ENCODE data around the gene GET3.
A peak's percentile ranks its signal among the peaks of the same experiment; 100 is the strongest.
"Not testable (repeated sequence)": the region's sequence is repeated elsewhere in the genome, so short reads cannot be mapped to it uniquely, and the experiment has no call there.

GET3 gene

DNA sequence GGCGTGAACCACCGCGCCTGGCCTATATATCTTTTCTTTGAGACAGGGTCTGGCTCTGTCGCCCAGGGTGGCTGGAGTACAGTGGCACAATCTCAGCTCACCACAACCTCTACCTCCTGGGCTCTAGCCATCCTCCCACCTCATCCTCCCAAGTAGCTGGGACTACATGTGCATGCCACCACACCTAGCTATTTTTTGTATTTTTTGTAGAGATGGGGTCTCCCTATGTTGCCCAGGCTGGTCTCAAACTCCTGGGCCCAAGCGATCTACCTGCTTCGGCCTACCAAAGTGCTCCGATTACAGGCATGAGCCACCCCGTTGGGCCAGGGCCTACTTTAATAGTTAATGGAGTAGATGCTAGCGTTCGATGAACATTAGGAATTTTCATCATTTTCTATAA, 17.0 kb upstream of the GET3 start:
- DNase-seq = no peak

- DNase-seq = no peak
These were observed 16.2 kb upstream of the GET3 start for GRCh38 chr19:12720851-12721655.

DNA sequence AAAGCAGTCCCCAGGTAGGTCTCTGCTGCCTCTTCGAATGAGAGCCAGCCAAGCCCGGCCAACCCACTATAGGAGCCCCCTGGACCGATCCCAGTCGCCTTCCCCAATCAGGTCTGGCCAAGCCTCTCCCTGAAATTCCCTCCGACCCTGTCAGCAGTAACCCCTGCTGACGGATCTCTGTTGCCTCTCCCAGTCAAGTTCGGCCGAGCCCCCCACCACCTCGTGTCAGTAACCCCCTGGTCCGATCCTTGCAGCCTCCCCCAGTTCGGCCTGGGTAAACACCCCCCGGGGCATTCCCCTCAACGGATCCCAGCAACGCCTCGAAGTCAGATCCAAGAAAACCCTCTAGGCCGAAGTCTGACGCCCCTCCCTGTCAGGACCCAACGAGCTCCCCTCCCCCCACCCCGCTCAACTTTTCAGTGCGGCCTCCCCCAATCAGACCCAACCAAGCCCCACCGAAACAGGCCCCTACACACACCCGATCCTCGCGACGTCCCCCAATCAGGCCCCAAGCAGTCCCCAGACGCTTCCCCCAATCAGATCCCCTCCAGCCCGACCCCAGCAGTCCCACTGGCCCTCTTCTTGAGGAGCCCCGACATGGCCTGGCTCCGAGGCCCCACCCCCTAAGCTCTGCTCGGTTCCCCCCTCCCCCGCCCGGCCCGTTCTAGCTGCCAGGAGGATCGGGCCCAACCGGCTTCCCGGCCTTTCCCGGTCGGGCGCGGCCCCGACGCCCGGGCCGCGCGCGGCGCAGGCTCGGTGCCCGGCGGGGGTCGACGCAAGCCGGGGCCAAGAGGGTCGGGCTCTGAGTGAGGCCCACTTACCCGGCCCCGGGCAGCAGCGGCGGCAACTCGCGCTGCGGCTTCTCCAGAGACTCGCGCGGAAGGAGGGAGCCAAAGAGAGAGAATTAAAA, 15.4 kb upstream of the GET3 start:
- peak; percentile 36 for DNase-seq

- peak; percentile 99 for DNase-seq
These were observed 14.5 kb upstream of the GET3 start for GRCh38 chr19:12722566-12723380.

- DNase-seq = no peak
These were observed 14.0 kb upstream of the GET3 start for GRCh38 chr19:12723381-12723640.

GRCh38 chr19:12723641-12724426, 13.5 kb upstream of the GET3 start, which contains the start of gene TNPO2:
Gene TNPO2, minus strand, starts transcription at chr19:12723932. Its CDS starts 2,955 bp downstream, at chr19:12720977.
- DNase-seq = no peak

DNA sequence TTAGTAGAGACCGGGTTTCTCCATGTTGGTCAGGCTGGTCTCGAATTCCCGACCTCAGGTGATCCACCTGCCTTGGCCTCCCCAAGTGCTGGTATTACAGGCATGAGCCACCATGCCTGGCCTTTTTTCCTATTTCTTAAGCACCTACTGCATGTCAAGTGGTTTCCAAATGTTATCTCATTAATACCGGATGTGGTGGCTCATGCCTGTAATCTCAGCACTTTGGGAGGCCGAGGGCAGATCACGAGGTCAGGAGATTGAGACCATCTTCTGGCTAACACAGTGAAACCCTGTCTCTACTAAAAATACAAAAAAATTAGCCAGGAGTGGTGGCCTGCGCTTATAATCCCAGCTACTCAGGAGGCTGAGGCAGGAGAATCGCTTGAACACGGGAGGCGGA, 11.7 kb upstream of the GET3 start:
- DNase-seq = not testable (repeated sequence)

DNA sequence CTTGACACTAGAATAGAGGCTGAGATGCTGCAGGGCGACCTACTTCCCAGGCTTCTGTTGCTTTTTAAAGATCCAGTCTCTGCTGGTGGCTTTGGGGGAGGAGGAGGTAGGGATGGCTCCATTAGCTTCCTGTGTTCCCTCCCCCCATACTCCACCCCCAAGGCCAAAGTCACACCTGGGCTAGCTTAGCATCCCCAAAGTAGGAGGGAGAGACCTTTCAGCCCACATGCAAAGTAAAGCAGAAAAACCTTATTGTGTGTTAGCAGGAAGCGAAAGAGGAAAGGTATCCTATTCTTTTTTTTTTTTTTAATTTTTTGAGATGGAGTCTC, 10.3 kb upstream of the GET3 start:
- DNase-seq = no peak

GRCh38 chr19:12727745-12728433, 9.4 kb upstream of the GET3 start:
- no peak for DNase-seq

DNA sequence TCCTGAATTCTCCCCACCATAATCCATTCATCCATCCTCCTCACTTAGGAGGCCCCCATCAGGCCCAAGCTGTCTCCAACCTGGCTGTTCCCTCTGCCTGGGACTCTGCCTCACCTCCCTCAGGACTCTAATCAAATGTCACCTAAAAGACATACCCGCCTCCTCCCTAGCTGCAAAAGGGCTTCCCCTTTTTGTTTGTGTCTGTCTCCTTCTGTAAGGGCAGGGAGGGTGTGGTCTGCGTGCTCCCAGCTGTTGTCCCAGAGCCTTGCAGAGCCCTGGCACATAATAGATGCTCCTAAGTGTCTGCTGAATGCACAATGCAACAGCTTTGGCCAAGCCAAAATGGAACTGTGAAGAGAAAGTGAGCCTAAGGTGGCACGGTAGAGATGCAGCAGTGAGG, 7.2 kb upstream of the GET3 start:
- DNase-seq = no peak

DNA sequence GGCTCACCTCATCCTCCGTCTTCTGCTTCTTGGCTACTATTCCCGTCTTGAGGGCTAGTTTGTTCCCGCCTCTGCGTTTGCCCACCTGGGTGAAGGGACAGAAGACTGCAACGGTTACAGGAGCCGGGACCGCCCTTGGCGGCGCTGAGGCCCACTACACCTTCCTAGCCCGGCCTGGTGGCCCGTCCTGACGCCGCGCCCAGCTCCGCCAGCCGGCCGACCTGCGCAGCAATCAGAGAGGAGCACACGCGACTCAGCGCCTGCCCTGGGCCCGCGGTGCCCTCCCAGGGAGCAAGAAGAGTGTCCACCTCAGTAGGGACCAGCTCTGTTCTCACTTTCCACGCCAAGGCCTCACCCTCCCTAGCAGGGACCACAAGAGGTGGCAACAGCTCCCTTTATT, 6.0 kb upstream of the GET3 start:
- DNase-seq = no peak

DNA sequence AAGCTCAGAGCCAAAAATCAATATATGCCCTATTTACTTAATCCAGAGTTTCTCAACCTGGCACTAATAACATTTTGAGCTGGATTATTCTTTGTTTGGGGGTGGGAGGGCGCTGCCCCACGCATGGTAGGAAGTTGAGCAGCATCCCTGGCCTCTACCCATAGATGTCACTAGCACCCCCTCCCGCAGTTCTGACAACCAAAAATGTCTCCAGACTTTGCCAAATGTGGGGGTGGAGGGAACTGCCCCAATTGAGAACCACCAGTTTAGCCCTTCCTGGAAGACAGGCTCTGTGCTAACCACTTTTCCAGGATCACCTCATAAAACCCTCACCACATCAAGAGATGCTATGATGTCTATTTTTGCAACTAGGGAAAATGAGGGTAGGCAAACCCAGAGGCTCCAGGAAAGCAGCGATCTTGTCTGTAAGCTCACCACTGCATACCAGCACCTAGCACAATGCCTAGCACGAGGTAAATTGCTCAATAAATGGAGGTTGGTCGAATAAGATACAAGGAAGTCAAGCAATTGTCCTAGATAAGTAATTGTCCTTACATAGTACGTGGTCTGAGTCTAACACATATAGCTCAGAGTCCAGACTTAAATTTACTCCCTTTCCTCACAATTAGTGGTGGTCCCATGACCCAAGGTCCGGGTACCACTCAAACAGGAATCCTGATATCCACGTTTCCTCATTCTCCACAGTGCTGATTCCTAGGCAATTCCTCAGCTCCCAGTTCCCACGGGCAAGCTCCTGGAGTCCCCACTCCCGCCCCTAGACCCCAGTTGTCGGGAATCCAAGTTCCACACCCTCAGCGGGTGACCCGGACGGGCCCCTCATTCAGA, 3.7 kb upstream of the GET3 start:
- no peak for DNase-seq

GRCh38 chr19:12737835-12738351, 596 bp downstream of the GET3 start:
- DNase-seq = no peak

DNA sequence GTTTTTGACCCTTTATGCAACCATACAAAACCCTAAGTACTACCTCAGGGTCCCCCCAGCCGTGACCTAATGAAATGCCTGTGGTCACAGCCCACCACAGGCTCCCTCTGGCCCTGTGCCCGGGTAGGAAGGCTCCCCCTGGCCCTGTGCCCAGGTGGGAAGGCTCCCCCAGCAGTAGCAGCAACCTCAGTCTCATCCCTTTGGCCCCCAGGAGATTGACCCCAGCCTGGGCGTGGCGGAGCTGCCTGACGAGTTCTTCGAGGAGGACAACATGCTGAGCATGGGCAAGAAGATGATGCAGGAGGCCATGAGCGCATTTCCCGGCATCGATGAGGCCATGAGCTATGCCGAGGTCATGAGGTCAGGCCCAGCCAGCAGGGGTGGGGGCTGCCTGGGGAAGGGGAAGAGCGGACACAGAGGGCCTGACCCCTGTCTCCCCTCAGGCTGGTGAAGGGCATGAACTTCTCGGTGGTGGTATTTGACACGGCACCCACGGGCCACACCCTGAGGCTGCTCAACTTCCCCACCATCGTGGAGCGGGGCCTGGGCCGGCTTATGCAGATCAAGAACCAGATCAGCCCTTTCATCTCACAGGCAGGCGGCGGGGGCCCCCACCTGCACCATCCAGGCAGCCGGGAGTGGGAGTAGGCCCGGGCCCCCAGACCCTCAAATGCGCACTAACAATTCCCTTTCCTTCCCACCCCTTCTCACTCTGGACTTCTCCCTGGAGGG, 8.0 kb downstream of the GET3 start:
- DNase-seq = no peak

GRCh38 chr19:12748489-12748888, 11.2 kb downstream of the GET3 start:
- no peak for DNase-seq

GRCh38 chr19:12749938-12750521, 12.7 kb downstream of the GET3 start:
- no peak for DNase-seq

- DNase-seq = no peak
These were observed 13.6 kb downstream of the GET3 start for GRCh38 chr19:12750851-12751250.

- no peak for DNase-seq
These were observed 14.3 kb downstream of the GET3 start, which contains the start of gene BEST2 for GRCh38 chr19:12751635-12752034. Gene BEST2, plus strand, starts transcription at chr19:12751791. Its CDS starts 802 bp downstream, at chr19:12752593.

- DNase-seq = no peak
These were observed 14.9 kb downstream of the GET3 start for GRCh38 chr19:12752056-12752781.
